Naive B cell (primary cell): ENCODE data around the gene BAG1. TPM values are rescaled to one million over a fixed set of nuclear protein-coding genes. Genes with fewer than 3 reads are reported as not detected.
A peak's percentile ranks its signal among the peaks of the same experiment; 100 is the strongest.

Experiments
- ATAC-seq, 2 donors: fragments of 150-1000 bp; cut with Tn5 transposase; 2 replicates each; pipeline ENCODE4 v1.10.0; 2021; ENCODE audit warnings: low read depth in 2 of 2, mild to moderate bottlenecking in 2 of 2, moderate library complexity in 2 of 2
- DNase-seq: peaks from one replicate; pipeline ENCODE4 v3.0.0; 2022
- H3K27ac Mint-ChIP-seq, 6 donors: one replicate each; pipeline ENCODE4 v1.8.0; 2020 to 2022; ENCODE audit warnings: mild to moderate bottlenecking in 6 of 6, mixed read lengths in 6 of 6, moderate library complexity in 5 of 6, inconsistent platforms in 2 of 6
- H3K27me3 Mint-ChIP-seq, 3 donors: one replicate each; pipeline ENCODE4 v1.8.0; 2021 to 2022; ENCODE audit warnings: mixed read lengths in 3 of 3, mild to moderate bottlenecking in 1 of 3
- H3K36me3 Mint-ChIP-seq, 2 donors: one replicate each; pipeline ENCODE4 v1.8.0; 2020 to 2022; ENCODE audit warnings: mixed read lengths in 2 of 2, inconsistent platforms in 1 of 2, mild to moderate bottlenecking in 1 of 2
- H3K4me1 Mint-ChIP-seq, 3 donors: one replicate each; pipeline ENCODE4 v1.8.0; 2020 to 2022; ENCODE audit warnings: mixed read lengths in 3 of 3, inconsistent platforms in 1 of 3, mild to moderate bottlenecking in 1 of 3, moderate library complexity in 1 of 3
- H3K4me3 Mint-ChIP-seq, 8 donors: one replicate each; pipeline ENCODE4 v1.8.0; 2020 to 2022; ENCODE audit warnings: mild to moderate bottlenecking in 8 of 8, mixed read lengths in 8 of 8, moderate library complexity in 8 of 8, inconsistent platforms in 2 of 8
- H3K9me3 Mint-ChIP-seq, 7 donors: one replicate each; pipeline ENCODE4 v1.8.0; 2020 to 2022; ENCODE audit warnings: mixed read lengths in 7 of 7, mild to moderate bottlenecking in 5 of 7, inconsistent platforms in 2 of 7, moderate library complexity in 1 of 7
- polyA plus RNA-seq, 6 donors: library from polyadenylated mRNA; unstranded; fragments of 300-500 nt; fragmentation: Illumina TruSeq; gene quantifications; one replicate each; pipeline ENCODE4 v1.2.3, GENCODE V29; 2021; ENCODE audit warnings: low read depth in 6 of 6

BAG1 gene
- polyA plus RNA-seq, 6 donors from 2014 or later, result 45.7 to 85.6 (median 73.2) TPM

DNA sequence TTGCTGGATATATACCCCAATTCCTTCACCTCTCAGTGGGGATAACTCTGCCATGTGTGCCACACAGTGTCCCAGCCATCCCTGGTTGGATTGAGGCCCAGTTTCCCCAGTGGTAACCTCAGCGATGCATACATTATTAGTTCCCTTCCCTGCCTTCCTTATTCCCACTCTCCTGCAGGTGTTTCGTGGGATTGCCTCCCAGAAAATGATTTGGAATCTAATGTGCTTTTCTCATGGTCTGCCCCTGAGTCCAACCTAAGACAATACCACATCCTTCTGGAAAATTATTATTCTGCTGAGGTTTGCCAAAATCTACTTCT is 32.9 kb downstream of the BAG1 start:
- no peak for ATAC-seq
- peaks cover 9 to 12% (median 11%) of the 10 kb centered on the region in 3 donors for H3K4me1 Mint-ChIP-seq
- H3K36me3 Mint-ChIP-seq, result no peaks in the 10 kb centered on the region
- no peak for DNase-seq
- H3K27ac Mint-ChIP-seq, result peak overlapping the region in 1 of 6 donors; percentile 39
- no peak overlapping the region for H3K4me3 Mint-ChIP-seq
- peaks cover 12 to 24% (median 12%) of the 10 kb centered on the region in 3 donors for H3K27me3 Mint-ChIP-seq
- no peaks in the 10 kb centered on the region for H3K9me3 Mint-ChIP-seq

- no peak for ATAC-seq
- peaks cover 10 to 18% (median 10%) of the 10 kb centered on the region in 3 donors for H3K27me3 Mint-ChIP-seq
- DNase-seq, result no peak
- peak overlapping the region in 1 of 6 donors; percentile 37 for H3K27ac Mint-ChIP-seq
- H3K36me3 Mint-ChIP-seq, result no peaks in the 10 kb centered on the region
- H3K4me3 Mint-ChIP-seq, result no peak overlapping the region
- no peaks in the 10 kb centered on the region for H3K9me3 Mint-ChIP-seq
- H3K4me1 Mint-ChIP-seq, result peaks cover 10 to 18% (median 17%) of the 10 kb centered on the region in 3 donors
These were observed 33.5 kb downstream of the BAG1 start for GRCh38 chr9:33230756-33231622.

GRCh38 chr9:33229359-33230114 is 35.0 kb downstream of the BAG1 start:
- Mint-ChIP-seq H3K4me1 (peaks cover 19 to 27% (median 26%) of the 10 kb centered on the region in 3 donors), H3K27me3 (peaks cover under 1 to 5% (median 4%) of the 10 kb centered on the region in 3 donors), H3K4me3 (no peak overlapping the region), H3K27ac (no peak overlapping the region), H3K36me3 (no peaks in the 10 kb centered on the region), H3K9me3 (no peaks in the 10 kb centered on the region)
- DNase-seq (no peak), ATAC-seq (no peak)

GRCh38 chr9:33228606-33229005 is 35.9 kb downstream of the BAG1 start:
- ATAC-seq, result no peak
- Mint-ChIP-seq H3K27me3 (peaks cover 0 to 5% (median 0%) of the 10 kb centered on the region in 3 donors), H3K36me3 (no peaks in the 10 kb centered on the region), H3K4me3 (peak overlapping the region in 1 of 8 donors; percentile 22), H3K9me3 (no peaks in the 10 kb centered on the region), H3K27ac (peak overlapping the region in 2 of 6 donors; percentile 11 to 89), H3K4me1 (peaks cover 19 to 27% (median 26%) of the 10 kb centered on the region in 3 donors)
- no peak for DNase-seq

DNA sequence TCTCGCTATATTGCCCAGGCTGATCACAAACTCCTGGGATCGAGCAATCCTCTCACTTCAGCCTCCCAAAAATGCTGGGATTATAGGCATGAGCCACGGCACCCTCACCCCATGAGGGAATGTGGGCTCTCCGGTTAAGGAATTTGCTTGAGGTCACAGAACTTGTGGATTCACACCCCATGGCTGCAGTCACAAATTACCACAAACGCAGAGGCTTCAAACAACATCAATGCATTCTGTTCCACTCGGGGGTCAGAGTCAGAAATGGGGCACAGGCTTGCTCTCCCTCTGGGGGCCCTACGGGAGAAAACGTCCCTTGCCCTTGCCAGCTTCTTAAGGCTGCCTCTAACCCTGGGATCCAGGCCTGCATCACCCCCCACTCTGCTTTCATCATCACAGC is 36.8 kb downstream of the BAG1 start:
- peak overlapping the region in 2 of 8 donors; percentile 6 to 48 for H3K4me3 Mint-ChIP-seq

DNA sequence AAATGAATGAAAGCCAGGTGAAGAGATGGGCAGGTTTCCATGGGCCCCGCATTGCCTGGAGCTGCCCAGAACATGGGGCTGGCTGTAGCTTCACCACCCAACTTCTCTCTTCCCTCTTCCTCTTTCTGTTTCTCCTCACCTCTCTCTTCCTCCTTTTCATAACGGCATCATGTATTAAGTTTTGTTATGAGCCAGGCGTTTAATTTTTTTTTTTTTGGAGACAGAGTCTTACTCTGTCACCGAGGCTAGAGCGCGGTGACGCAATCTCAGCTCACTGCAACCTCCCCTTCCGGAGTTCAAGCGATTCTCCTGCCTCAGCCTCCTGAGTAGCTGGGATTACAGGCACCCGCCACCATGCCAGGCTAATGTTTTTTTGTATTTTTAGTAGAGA is 37.5 kb downstream of the BAG1 start:
- DNase-seq (peak; percentile 60), ATAC-seq (peak; percentile 90 to 92)
- no peaks in the 10 kb centered on the region for H3K36me3 Mint-ChIP-seq
- H3K27me3 Mint-ChIP-seq, result no peaks in the 10 kb centered on the region
- no peaks in the 10 kb centered on the region for H3K9me3 Mint-ChIP-seq
- peaks cover 21 to 35% (median 24%) of the 10 kb centered on the region in 3 donors for H3K4me1 Mint-ChIP-seq
- H3K4me3 Mint-ChIP-seq, result peak overlapping the region in 6 of 8 donors; percentile 12 to 67 (median 48)
- peak overlapping the region in 5 of 6 donors; percentile 82 to 96 (median 95) for H3K27ac Mint-ChIP-seq

More for the DNA sequence above, 36.8 kb downstream of the BAG1 start:
- H3K36me3 Mint-ChIP-seq, result no peaks in the 10 kb centered on the region
- no peaks in the 10 kb centered on the region for H3K27me3 Mint-ChIP-seq
- ATAC-seq (no peak), DNase-seq (no peak)
- H3K4me1 Mint-ChIP-seq, result peaks cover 19 to 28% (median 23%) of the 10 kb centered on the region in 3 donors
- no peaks in the 10 kb centered on the region for H3K9me3 Mint-ChIP-seq
- peak overlapping the region in 5 of 6 donors; percentile 27 to 96 (median 86) for H3K27ac Mint-ChIP-seq

DNA sequence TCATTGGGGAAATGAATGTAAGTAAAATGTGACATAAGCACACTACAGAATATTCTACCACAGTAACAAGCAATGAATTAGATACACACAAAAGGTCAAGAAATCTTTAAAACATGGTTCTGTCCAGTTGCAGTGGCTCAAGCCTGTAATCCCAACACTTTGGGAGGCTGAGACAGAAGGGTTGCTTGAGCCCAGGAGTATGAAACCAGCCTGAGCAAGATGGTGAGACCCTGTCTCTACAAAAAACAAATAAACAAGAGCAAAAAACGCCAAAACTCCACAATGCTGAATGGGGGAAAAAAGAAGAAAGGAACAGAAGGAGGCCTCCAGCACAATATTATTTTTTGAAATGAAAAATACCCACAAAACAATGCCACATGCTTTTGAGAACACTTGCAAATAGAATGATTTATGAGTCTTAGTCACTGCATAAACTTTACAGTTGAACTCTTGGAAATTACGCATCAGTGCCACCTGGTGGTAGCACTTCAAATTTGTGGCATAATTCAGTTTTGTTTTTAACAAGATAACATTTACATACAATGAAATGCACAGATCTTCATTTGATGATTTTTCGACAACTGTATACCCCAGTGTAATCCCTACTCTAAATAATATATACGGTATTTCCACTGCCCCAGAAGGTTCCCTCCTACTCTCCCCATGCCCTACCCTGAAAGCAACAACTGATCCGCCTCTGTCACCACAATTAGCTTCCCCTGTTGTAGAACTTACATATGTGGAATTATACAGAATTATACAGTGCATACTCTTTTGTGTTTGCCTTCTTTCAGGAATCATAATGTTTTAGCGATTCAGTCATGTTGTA is 39.0 kb downstream of the BAG1 start:
- peak overlapping the region in 1 of 8 donors; percentile 26 for H3K4me3 Mint-ChIP-seq
- no peaks in the 10 kb centered on the region for H3K9me3 Mint-ChIP-seq
- H3K36me3 Mint-ChIP-seq, result no peaks in the 10 kb centered on the region
- H3K27me3 Mint-ChIP-seq, result no peaks in the 10 kb centered on the region
- H3K27ac Mint-ChIP-seq, result peak overlapping the region in 4 of 6 donors; percentile 44 to 70 (median 64)
- ATAC-seq, result peak; percentile 21 to 35
- DNase-seq, result peak; percentile 63
- peaks cover 33 to 50% (median 36%) of the 10 kb centered on the region in 3 donors for H3K4me1 Mint-ChIP-seq

DNA sequence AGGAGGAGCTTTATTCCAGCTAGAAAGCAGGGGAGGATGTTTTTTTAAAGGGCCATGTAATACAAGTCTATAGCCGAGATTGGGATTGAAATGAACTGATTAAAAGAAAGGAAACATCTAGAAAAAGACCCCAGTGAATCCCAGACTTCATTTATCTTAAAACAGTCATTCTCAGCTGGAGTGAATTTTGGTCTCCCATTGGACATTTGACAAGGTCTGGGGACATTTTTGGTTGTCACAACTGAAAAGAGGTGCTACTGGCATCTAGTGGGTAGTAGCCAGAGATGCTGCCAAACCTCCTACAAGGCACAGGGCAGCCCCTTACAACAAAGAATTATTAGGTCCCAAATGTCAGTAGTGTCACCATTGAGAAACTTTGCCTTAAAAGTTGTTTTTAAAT is 40.8 kb downstream of the BAG1 start:
- H3K4me1 Mint-ChIP-seq, result peaks cover 33 to 51% (median 38%) of the 10 kb centered on the region in 3 donors
- no peaks in the 10 kb centered on the region for H3K36me3 Mint-ChIP-seq
- no peak for ATAC-seq
- no peaks in the 10 kb centered on the region for H3K9me3 Mint-ChIP-seq
- no peak overlapping the region for H3K4me3 Mint-ChIP-seq
- H3K27me3 Mint-ChIP-seq, result no peaks in the 10 kb centered on the region
- no peak overlapping the region for H3K27ac Mint-ChIP-seq
- DNase-seq, result no peak

DNA sequence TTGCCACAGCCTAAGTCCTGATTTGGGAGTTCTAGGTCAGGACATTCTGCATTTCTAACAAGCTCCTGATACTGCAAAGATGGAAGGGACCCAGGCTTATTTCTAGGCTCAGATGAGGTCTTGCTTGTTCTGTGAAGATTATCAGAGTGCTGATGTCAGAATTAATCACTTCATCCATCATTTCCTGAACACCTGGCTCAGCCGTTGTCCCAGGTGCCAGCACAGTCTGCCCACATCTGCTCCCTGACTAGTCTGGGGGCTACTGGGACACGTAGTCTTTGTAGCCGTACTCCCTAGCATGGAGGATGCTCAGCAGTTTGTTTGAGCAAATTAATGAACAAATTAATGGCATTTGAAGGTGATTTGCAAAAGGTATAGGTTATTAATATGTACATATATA is 42.5 kb downstream of the BAG1 start:
- H3K27me3 Mint-ChIP-seq, result peaks cover 0 to 5% (median 0%) of the 10 kb centered on the region in 3 donors
- peak overlapping the region in 2 of 8 donors; percentile 30 to 57 for H3K4me3 Mint-ChIP-seq
- H3K9me3 Mint-ChIP-seq, result no peaks in the 10 kb centered on the region
- ATAC-seq, result peak in 1 of 2 donors; percentile 34
- peak overlapping the region in 3 of 6 donors; percentile 34 to 57 (median 43) for H3K27ac Mint-ChIP-seq
- DNase-seq, result no peak
- H3K4me1 Mint-ChIP-seq, result peaks cover 29 to 44% (median 36%) of the 10 kb centered on the region in 3 donors
- H3K36me3 Mint-ChIP-seq, result no peaks in the 10 kb centered on the region

DNA sequence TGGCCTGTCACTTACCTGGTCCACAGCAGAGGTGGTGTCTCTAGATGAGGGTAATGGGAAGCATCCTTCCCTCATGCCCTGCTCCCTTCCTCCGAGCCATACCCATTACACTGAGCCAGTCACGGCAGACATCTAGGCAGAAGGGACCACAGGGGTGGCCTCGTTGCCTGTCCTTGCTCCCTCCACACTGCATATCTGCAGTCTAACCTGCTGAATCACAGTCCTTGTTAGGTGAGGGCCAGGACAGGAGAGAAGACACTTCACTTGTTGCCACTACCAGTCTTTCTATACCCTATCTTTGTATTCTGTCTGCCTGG is 43.0 kb downstream of the BAG1 start:
- H3K4me1 Mint-ChIP-seq, result peaks cover 24 to 39% (median 31%) of the 10 kb centered on the region in 3 donors
- DNase-seq, result no peak
- ATAC-seq, result no peak
- no peaks in the 10 kb centered on the region for H3K36me3 Mint-ChIP-seq
- H3K4me3 Mint-ChIP-seq, result peak overlapping the region in 3 of 8 donors; percentile 3 to 57 (median 5)
- H3K27me3 Mint-ChIP-seq, result peaks cover 0 to 5% (median 0%) of the 10 kb centered on the region in 3 donors
- H3K27ac Mint-ChIP-seq, result peak overlapping the region in 3 of 6 donors; percentile 57 to 75 (median 60)
- no peaks in the 10 kb centered on the region for H3K9me3 Mint-ChIP-seq

GRCh38 chr9:33220681-33221567 is 43.6 kb downstream of the BAG1 start:
- Mint-ChIP-seq H3K4me1 (peaks cover 22 to 33% (median 25%) of the 10 kb centered on the region in 3 donors), H3K27me3 (peaks cover 0 to 5% (median 0%) of the 10 kb centered on the region in 3 donors), H3K36me3 (no peaks in the 10 kb centered on the region), H3K4me3 (peak overlapping the region in 4 of 8 donors; percentile 3 to 61 (median 34)), H3K27ac (peak overlapping the region in 4 of 6 donors; percentile 59 to 75 (median 62)), H3K9me3 (no peaks in the 10 kb centered on the region)
- DNase-seq (no peak), ATAC-seq (peak; percentile 30)
